Measurements from ENCODE around the gene SERTAD4. TPM values are rescaled to one million over a fixed set of nuclear protein-coding genes. Genes with fewer than 3 reads are reported as not detected.

SERTAD4 gene
- total and polyA plus RNA-seq, 2 experiments from 2014 or later: 0.97 to 1.0 TPM

GRCh38 chr1:210293171-210293607 lies 60.6 kb downstream of the SERTAD4 start:
- Histone ChIP-seq H3K27me3 (replicated peaks; ENCODE audit: insufficient read depth) (peaks cover 23% of the 10 kb centered on the region), H3K9me3 (ENCODE audit: low read depth) (no peaks in the 10 kb centered on the region), H3F3A (ENCODE audit: insufficient read depth) (peaks cover 19% of the 10 kb centered on the region), H3K9me2 (ENCODE audit: insufficient read depth) (no peaks in the 10 kb centered on the region), H3K79me2 (ENCODE audit: insufficient read depth) (no peaks in the 10 kb centered on the region), H3K36me3 (ENCODE audit: low read depth) (no peaks in the 10 kb centered on the region), H4K20me1 (ENCODE audit: insufficient read depth) (no peaks in the 10 kb centered on the region), H3K4me1 (ENCODE audit: insufficient read depth) (peaks cover 32% of the 10 kb centered on the region), H3K4me3 (peak overlapping the region; percentile 70), H2AFZ (peak overlapping the region; percentile 60; the same call in 1 of the 2 replicates), H3K9ac (no peak overlapping the region), H3K4me2 (ENCODE audit: unreplicated experiment) (peak overlapping the region; percentile 85), H3K27ac (peak overlapping the region; percentile 20)
- 2 to 8% methylated on average over 7 of the region's 7 CpGs for WGBS, 2 experiments (ENCODE audit: low coverage in 1 of 2, low lambda C conversion rate in 2 of 2, missing lambda C conversion rate in 2 of 2)
- no peak for TF ChIP-seq EZH2phosphoT487 (IDR thresholded peaks at IDR 0.05; ENCODE audit: insufficient read depth, low read depth)
- no peak for TF ChIP-seq EZH2 (IDR thresholded peaks at IDR 0.05; ENCODE audit: insufficient read depth, poor library complexity, severe bottlenecking)
- DNase-seq: peak; percentile 80
- in situ Hi-C loops (cut with MboI): loop anchor here (25.0 kb wide), 1 partner anchor 431 kb away; no protein-coding TSS in a partner anchor

DNA sequence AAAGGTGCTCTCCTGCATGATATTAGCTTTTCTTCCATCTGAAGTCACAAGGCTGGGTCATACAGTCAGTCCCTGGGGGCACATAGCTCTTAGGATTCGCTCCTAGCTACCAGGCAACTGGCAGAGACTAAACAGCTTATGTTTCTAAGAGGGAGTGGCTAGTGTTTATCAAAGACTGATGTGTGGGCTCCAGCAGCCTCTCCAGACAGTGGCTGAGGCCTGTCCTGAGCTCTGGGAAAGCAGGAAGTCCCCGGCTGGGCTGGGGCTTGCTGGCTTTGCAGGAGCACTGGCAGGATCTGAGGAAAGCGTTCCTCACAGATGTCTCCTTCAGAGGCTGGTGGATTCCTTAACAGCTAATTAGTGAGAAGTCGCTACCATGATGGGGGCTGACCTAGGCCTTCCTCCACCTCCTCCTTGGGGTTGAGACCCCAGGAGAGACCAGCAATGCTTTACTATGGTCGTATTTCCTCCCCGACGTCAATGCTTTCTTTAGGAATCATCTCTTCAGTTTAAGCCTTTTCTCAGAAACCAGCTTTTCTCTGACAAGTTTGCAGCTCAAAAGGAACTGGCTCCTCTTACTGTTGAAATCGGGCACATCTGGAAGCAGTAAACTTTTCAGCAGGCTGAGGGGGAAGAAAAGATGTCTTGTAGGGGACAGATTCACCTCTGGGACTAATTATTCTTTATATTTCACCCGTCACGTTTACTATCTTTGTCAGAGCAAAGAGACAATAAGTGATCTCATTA lies 62.6 kb downstream of the SERTAD4 start:
- H3K36me3 ChIP-seq (ENCODE audit: low read depth): no peaks in the 10 kb centered on the region
- peaks cover 22% of the 10 kb centered on the region for H3F3A ChIP-seq (ENCODE audit: insufficient read depth)
- H3K9ac ChIP-seq: peak overlapping the region; percentile 27; the same call in 1 of the 2 replicates
- H3K4me1 ChIP-seq (ENCODE audit: insufficient read depth): peaks cover 32% of the 10 kb centered on the region
- no peaks in the 10 kb centered on the region for H3K9me3 ChIP-seq (ENCODE audit: low read depth)
- 0 out of 2 replicates have a peak overlapping the region, but pooled peaks have one; percentile 1 for H2AFZ ChIP-seq
- no peaks in the 10 kb centered on the region for H3K9me2 ChIP-seq (ENCODE audit: insufficient read depth)
- H3K79me2 ChIP-seq (ENCODE audit: insufficient read depth): no peaks in the 10 kb centered on the region
- 17 to 19% methylated on average over 10 of the region's 10 CpGs for WGBS, 2 experiments (ENCODE audit: low coverage in 1 of 2, low lambda C conversion rate in 2 of 2, missing lambda C conversion rate in 2 of 2)
- peak; percentile 81 for DNase-seq
- H3K4me3 ChIP-seq: no peak overlapping the region
- in situ Hi-C loops (cut with MboI): loop anchor here (25.0 kb wide), 1 partner anchor 433 kb away; no protein-coding TSS in a partner anchor
- no peak overlapping the region; the same call in 1 of the 2 replicates for H3K27ac ChIP-seq
- peaks cover 21% of the 10 kb centered on the region for H3K27me3 ChIP-seq (replicated peaks; ENCODE audit: insufficient read depth)
- TF ChIP-seq EZH2 (IDR thresholded peaks at IDR 0.05; ENCODE audit: insufficient read depth, poor library complexity, severe bottlenecking) (no peak), EZH2phosphoT487 (IDR thresholded peaks at IDR 0.05; ENCODE audit: insufficient read depth, low read depth) (no peak)
- H3K4me2 ChIP-seq (ENCODE audit: unreplicated experiment): no peak overlapping the region
- no peaks in the 10 kb centered on the region for H4K20me1 ChIP-seq (ENCODE audit: insufficient read depth)

Other genes starting within 250 kb of the SERTAD4 start
- 1.9 TPM in 2 replicates for gene HHAT, start 96.1 kb downstream of the SERTAD4 start, total RNA-seq (2014; rRNA removed; shearing (Covaris generic))
- 1.6 and 1.8 TPM in 2 replicates for gene HHAT, start 96.1 kb downstream of the SERTAD4 start, polyA plus RNA-seq (2016; fragmentation: Nextera tagmentation; extraction: Ambion mirVana)

Data from GM23248 (cell line).